NCI-H1092 (cell line): Measurements from ENCODE around the gene SLC1A5.
"Not testable (repeated sequence)": the region's sequence is repeated elsewhere in the genome, so short reads cannot be mapped to it uniquely, and the experiment has no call there.

ENCODE experiments used
- DNase-seq: peaks from one replicate; lab custom pipeline; 2025; lab: John Stamatoyannopoulos, UW

SLC1A5 gene

GRCh38 chr19:46798713-46799112 is 10.3 kb upstream of the SLC1A5 start:
- DNase-seq = no peak

DNA sequence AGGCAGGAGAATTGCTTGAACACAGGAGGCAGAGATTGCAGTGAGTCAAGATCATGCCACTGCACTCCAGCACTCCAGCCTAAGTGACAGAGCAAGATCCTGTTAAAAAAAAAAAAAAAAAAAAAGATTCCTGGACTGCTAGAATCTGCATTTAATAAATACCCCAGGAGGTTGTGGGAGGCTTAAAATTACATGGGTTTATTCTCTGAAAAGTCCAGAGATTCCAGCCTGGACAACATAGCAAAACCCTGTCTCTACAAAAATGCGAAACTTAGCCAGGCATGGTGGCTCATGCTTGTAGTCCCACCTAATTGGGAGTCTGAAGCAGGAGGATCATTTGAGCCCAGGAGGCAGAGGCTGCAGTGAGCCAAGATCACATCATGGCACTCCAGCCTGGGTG is 9.5 kb upstream of the SLC1A5 start:
- DNase-seq = no peak

DNA sequence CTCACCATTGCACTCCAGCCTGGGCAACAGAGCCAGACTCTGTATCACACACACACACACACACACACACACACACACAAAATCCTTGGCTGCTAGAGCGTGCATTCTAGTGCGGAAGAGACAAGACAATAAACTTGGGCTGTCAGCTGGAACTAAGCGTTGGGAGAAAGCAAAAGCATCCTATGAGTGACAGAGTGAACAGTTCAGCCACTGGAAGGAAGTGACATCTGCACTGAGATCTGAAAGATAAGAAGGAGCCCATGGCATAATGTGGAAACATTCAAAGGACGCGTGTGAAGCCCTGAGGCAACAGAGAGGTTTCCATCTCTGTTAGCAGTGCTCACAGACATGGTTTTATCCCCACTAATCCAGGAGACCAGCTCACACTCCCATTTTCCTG is 3.5 kb upstream of the SLC1A5 start:
- no peak for DNase-seq

- DNase-seq = no peak
Measured at GRCh38 chr19:46789371-46789770, 977 bp upstream of the SLC1A5 start.

- DNase-seq = no peak
Measured at GRCh38 chr19:46788968-46789338, 559 bp upstream of the SLC1A5 start.

GRCh38 chr19:46787331-46788261 is 798 bp downstream of the SLC1A5 start:
- DNase-seq = no peak

DNA sequence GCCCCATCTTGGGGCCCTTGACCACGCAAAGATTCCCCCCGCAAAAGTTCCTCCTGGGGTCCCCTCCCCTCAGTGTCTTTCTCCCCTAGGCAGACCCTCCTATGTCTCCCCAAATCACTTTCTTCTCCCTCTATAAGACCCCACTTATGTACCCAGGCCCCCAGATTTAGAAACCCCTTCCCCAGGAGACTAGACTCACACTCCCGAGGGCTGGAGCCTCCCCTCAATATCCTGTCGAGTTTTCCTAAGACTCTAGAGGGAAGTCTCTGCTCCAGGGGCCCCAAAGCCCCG is 1.4 kb downstream of the SLC1A5 start:
- no peak for DNase-seq

DNA sequence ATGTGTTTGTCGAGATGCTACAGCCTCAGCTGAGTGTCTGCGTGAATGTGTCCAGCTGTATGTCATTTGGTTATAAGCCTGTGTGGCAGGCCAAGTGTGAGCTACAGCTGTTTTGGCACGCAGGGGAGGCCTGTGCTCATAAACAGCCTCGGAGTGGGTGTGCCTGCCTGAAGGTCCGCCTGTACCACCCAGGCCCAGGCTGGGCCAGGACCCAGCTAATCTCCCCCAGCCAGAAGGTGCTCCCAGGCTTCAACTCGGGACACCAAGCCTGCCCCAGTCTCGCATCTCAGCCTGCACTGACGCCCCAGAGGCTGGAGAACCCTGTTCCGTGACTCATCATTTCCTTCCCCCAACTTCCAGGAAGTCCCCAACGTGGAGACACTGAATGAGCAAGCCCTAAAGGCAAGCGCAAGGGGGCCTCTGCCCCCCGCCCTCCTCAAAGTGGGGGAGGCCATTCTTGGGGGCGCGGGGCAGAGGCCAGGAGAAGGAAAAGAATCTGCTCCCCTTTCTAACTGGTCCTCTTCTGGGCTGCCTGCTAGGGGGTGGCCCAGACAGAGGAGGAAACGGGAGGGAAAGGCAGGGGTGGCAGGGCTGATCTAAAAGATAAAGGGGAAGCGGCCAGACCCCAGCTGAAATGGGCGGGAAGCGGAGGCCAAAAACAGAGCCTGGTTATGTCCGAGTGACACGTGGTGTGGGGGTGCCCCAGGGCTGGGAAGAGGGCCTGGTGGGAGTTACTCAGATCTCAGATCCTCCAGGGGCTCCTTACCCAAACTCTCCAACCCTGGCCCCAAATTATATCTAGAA is 2.0 kb downstream of the SLC1A5 start:
- DNase-seq = no peak

DNA sequence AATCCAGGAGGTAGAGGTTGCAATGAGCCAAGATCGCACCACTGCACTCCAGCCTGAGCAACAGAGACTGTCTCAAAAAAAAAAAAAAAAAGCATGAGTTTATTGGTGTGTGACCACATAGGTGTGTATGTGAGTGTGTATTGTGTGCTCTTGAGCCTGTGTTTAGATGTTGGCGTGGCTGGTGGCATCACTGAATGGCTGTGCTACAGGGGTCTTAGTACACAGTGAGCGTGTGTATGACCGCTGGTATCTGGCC is 2.5 kb downstream of the SLC1A5 start:
- DNase-seq = no peak

DNA sequence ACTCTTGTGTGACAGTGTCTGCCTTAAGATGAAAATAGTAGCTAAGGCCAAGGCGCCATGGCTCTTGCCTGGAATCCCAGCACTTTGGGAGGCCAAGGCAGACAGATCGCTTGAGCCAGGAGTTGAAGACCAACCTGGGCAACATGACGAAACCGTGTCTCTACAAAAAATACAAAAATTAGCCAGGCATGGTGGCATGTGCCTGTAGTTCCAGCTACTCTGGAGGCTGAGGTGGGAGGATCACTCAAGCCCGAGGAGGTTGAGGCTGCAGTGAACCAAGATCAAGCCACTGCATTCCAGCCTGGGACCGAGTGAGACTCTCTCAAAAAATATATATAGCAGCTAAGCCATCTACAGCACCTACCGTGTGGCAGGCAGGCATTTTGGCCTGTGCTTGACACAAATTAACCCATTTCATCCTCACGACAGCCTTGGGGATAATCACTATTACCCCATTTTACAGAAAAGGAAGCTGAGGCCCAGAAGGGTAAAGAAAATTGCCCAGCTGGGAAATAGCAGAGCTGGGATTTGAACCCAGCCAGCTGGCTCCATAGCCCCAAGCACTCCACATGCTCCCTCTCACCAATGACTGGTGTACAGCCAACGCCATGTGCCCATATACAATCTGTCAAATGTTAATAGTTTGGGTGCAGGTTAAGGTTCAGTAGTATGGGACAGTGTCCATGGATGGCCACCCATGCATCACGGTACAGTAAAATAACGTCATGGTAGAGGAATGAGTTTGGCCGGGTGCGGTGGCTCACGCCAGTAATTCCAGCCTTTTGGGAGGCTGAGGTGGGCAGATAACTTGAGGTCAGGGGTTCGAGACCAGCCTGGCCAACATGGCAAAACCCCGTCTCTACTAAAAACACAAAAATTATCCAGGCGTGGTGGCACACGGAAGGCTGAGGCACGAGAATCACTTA is 3.1 kb downstream of the SLC1A5 start:
- DNase-seq = no peak

- DNase-seq = no peak
Measured at GRCh38 chr19:46784262-46785053, 3.9 kb downstream of the SLC1A5 start.

DNA sequence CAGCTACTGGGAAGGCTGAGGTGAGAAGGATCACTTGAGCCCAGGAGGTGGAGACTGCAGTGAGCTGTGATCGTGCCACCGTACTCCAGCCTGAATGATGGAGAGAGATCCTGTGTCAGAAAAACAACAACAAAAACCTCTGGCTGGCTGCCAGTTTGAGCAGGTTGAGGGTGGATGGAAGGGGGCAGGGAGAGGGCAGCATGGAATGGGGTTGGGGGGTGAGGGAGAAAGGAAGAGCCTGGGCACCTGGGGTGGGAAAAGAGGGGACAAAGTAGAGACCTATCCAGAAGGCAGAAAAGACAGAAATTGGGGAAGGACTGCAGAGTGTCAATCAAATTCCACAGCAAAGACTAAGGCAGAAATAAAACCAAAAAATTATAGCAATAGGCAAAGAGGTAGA is 4.7 kb downstream of the SLC1A5 start:
- DNase-seq = no peak

DNA sequence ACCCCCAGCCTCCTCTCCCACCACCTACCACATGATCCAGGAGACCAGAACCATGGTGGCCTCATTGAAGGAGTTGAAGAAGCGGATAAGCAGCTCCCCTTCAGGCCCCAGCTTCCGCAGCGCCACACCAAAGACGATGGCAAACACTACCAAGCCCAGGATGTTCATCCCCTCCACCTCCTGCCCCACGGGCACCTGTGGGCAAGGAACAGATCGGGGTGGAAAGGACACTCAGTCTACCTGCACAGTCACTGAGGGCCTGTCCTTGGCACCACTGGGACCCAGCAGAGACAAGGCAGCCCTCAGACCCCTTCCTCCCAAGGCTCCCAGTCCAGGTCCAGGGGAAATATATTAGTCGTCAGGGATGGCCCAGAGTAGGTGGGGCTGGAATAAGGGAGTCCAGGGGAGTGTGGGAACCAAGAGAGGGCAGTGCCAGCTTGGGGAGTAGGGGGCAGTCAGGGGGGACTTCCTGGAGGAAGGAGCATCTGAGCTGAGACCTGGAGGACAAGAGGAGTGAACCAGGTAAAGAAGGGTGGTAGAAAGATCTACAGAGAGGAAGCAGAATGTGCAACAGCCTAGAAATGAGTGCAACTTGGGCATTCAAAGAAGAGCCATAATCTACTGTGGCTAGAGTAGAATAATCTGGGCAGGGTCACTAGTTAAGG is 5.9 kb downstream of the SLC1A5 start:
- no peak for DNase-seq

GRCh38 chr19:46777956-46778645 is 10.3 kb downstream of the SLC1A5 start:
- DNase-seq = not testable (repeated sequence)

DNA sequence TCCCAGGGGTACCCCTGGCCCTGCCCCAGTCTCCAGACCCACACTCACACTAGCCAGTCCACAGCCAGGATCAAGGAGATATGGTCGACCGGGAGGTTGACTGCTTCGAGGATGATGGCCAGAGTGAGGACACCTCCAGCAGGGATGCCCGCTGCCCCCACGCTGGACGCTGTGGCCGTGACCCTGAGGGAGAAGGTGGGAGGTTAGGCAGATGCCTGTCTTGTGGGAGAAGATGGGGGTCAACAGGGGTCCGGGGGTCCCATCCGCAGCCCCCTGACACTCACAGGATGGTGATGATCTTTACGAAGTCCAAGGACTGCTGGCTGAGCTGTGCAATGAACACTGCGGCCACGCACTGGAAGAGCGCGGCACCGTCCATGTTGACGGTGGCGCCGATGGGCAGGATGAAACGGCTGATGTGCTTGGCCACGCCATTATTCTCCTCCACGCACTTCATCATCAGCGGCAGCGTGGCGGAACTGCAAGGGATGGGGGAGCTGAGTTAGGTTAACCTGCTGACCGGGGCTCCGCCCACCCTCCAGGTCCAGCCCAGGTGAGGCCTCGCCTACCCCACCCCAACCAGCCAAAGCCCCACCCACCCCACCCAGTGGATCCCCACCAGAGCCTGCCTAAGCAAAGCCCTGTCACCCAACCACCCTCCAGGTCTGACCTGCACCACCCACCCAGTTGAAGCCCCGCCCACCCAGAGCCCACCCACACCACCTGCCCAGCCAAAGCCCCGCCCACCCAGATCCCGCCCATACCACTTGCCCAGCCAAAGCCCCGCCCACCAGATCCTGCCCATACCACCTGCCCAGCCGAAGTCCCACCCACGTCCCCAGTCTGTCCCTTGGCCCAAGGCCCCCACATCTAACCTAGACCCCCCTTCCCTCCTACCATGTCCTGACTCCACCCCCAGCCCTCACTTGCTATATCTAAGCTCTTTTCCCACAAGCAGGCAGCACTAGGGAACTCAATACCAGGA is 11.2 kb downstream of the SLC1A5 start:
- no peak for DNase-seq

DNA sequence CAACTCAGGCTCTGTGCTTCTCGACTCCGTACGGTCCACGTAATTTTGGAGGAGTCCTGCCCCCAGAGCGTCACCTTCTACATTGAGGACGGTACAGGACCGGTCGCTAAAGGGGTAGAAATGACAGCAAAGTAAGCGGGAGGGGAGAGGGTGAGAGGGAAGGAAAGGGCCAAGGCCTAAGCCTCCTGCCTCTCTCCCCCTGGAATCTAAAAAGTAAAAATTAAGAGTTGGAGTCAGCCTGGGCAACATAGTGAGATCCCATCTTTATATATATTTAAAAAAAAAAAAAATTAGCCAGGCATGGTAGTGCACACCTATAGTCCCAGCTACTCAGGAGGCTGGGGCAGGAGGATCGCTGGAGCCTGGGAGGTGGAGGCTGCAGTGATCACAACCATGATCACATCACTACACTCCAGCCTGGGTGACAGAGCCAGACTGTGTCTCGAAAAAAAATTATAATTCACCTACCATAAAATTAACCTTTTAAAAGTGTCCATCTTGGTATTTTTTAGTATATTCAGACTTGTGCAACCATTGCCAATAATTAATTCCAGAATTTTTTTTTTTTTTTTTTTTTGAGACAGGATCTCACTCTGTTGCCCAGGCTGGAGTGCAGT is 12.6 kb downstream of the SLC1A5 start:
- DNase-seq = no peak

GRCh38 chr19:46773018-46773399 is 15.4 kb downstream of the SLC1A5 start:
- DNase-seq = no peak

DNA sequence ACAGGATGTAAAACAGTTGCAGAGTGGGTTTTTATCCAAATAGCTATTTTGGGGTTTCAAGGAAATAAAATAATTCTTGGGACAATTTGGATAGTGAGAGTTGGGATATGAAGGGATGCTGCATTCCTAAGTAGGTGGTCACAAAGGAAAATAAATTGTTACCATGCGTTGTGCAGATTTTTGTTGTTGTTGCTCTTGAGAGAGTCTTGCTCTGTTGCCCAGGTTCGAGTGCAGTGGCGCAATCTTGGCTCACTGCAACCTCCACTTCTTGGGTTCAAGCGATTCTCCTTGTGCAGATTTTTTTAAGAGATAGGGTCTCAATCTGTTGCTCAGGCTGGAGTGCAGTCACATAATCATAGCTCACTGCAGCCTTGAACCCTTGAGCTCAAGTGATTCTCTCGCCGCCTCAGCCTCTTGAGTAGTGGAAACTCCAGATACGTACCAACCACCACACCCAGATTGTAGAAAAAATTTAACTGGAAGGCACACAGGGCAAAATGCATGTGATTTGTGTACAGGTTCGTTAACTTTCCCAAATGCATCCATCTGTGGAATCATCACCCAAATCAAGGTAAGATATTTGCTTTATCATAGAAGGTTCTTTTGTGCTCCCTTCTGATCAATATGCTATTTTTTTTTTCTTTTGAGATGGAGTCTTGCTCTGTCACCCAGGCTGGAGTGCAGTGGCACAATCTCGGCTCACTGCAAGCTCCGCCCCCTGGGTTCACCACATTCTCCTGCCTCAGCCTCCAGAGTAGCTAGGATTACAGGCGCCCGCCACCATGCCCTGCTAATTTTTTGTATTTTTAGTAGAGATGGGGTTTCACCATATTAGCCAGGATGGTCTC is 16.0 kb downstream of the SLC1A5 start:
- no peak for DNase-seq
